Liver (tissue), 3 donors: ENCODE measurements around the gene ABCC10.

Source experiments
- CTCF ChIP-seq: fragments of 150-350 bp; IDR thresholded peaks from 2 replicates; pipeline ENCODE4 v1.5.1; 2017; ENCODE audit warnings: improper control_type of control experiment, low read depth, low read length; ENCODE audit not compliant: missing input control
- EGR1 ChIP-seq, 2 donors: IDR thresholded peaks; 2 replicates each; pipeline ENCODE4 v1.6.1; 2016 to 2018; ENCODE audit warnings: antibody characterized with exemption in 2 of 2, low read depth in 2 of 2
- REST ChIP-seq: IDR thresholded peaks from 2 replicates; pipeline ENCODE4 v1.6.1; 2016; ENCODE audit warnings: antibody characterized with exemption, mild to moderate bottlenecking
- RXRA ChIP-seq, 2 donors: IDR thresholded peaks; 2 replicates each; pipeline ENCODE4 v1.6.1; 2017 to 2018; ENCODE audit warnings: antibody characterized with exemption in 2 of 2, mild to moderate bottlenecking in 1 of 2
- TF ChIP-seq, protein P1 (sequence below): IDR thresholded peaks from 2 replicates; pipeline ENCODE4 v1.6.1; 2016; ENCODE audit warnings: antibody characterized with exemption
- donor health status: healthy.
- donor health status: healthy.

GRCh38 chr6:43416935-43417334 lies 10.4 kb upstream of the ABCC10 start:
- TF ChIP-seq REST (no peak), CTCF (no peak), RXRA (IDR thresholded peaks at IDR 0.05) (no peak), EGR1 (IDR thresholded peaks at IDR 0.05; ENCODE audit: low read depth in 2 of 2) (no peak)
- TF ChIP-seq, protein P1, sequence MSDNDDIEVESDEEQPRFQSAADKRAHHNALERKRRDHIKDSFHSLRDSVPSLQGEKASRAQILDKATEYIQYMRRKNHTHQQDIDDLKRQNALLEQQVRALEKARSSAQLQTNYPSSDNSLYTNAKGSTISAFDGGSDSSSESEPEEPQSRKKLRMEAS, result no peak
